ENCODE measurements around the gene ACAP3.

Gene ACAP3

DNA sequence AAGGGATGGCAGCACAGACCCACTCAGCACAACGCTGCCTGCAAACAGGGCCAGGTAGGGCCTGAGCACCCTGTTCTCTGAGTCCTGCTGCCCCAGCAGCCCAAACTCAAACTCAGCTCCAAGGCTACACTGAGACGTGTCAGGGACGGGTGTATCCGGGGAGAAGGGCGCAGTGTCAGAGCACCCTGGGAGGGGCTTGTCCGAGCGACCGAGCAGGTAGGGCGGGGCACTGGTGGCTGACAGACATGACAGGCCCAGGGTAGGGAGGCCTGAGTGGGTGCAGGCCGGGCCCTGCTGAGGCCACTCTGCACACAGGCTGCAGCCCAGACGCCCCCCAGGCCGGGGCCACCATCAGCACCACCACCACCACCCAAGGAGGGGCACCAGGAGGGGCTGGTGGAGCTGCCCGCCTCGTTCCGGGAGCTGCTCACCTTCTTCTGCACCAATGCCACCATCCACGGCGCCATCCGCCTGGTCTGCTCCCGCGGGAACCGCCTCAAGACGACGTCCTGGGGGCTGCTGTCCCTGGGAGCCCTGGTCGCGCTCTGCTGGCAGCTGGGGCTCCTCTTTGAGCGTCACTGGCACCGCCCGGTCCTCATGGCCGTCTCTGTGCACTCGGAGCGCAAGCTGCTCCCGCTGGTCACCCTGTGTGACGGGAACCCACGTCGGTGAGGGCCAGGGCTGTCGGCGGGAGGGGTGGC is 22.0 kb downstream of the ACAP3 start:
- TF ChIP-seq USF1 (IDR thresholded peaks at IDR 0.05) (no peak), TEAD4 (IDR thresholded peaks at IDR 0.05) (no peak), RAD21 (IDR thresholded peaks at IDR 0.05; ENCODE audit: low read depth) (no peak), YY1 (IDR thresholded peaks at IDR 0.05; ENCODE audit: low read depth) (no peak), NFIC (IDR thresholded peaks at IDR 0.05) (no peak), REST (IDR thresholded peaks at IDR 0.05; ENCODE audit: low read depth) (no peak), ZBTB7A (IDR thresholded peaks at IDR 0.05; ENCODE audit: low read depth) (no peak), CREB1 (IDR thresholded peaks at IDR 0.05; ENCODE audit: low read depth) (no peak), TAF1 (IDR thresholded peaks at IDR 0.05; ENCODE audit: low read depth) (no peak), EP300 (IDR thresholded peaks at IDR 0.05; ENCODE audit: borderline replicate concordance) (no peak), FOXM1 (IDR thresholded peaks at IDR 0.05; ENCODE audit: borderline replicate concordance, low read depth) (no peak)
- TF ChIP-seq, protein P1, sequence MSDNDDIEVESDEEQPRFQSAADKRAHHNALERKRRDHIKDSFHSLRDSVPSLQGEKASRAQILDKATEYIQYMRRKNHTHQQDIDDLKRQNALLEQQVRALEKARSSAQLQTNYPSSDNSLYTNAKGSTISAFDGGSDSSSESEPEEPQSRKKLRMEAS (IDR thresholded peaks at IDR 0.05): no peak

GRCh38 chr1:1285102-1285571 is 22.6 kb downstream of the ACAP3 start:
- TF ChIP-seq TCF12 (IDR thresholded peaks at IDR 0.05; ENCODE audit: low read depth) (no peak), CEBPB (IDR thresholded peaks at IDR 0.05) (no peak), CREB1 (IDR thresholded peaks at IDR 0.05; ENCODE audit: low read depth) (no peak), ZBTB7A (IDR thresholded peaks at IDR 0.05; ENCODE audit: low read depth) (no peak), EP300 (IDR thresholded peaks at IDR 0.05; ENCODE audit: borderline replicate concordance) (no peak), NFIC (IDR thresholded peaks at IDR 0.05) (no peak), TEAD4 (IDR thresholded peaks at IDR 0.05) (no peak), REST (IDR thresholded peaks at IDR 0.05; ENCODE audit: low read depth) (no peak), EGR1 (IDR thresholded peaks at IDR 0.05) (no peak), RAD21 (IDR thresholded peaks at IDR 0.05; ENCODE audit: low read depth) (no peak), FOXM1 (IDR thresholded peaks at IDR 0.05; ENCODE audit: borderline replicate concordance, low read depth) (no peak), USF1 (IDR thresholded peaks at IDR 0.05) (no peak), TAF1 (IDR thresholded peaks at IDR 0.05; ENCODE audit: low read depth) (no peak), YY1 (IDR thresholded peaks at IDR 0.05; ENCODE audit: low read depth) (no peak)
- TF ChIP-seq, protein P1 (IDR thresholded peaks at IDR 0.05): no peak

DNA sequence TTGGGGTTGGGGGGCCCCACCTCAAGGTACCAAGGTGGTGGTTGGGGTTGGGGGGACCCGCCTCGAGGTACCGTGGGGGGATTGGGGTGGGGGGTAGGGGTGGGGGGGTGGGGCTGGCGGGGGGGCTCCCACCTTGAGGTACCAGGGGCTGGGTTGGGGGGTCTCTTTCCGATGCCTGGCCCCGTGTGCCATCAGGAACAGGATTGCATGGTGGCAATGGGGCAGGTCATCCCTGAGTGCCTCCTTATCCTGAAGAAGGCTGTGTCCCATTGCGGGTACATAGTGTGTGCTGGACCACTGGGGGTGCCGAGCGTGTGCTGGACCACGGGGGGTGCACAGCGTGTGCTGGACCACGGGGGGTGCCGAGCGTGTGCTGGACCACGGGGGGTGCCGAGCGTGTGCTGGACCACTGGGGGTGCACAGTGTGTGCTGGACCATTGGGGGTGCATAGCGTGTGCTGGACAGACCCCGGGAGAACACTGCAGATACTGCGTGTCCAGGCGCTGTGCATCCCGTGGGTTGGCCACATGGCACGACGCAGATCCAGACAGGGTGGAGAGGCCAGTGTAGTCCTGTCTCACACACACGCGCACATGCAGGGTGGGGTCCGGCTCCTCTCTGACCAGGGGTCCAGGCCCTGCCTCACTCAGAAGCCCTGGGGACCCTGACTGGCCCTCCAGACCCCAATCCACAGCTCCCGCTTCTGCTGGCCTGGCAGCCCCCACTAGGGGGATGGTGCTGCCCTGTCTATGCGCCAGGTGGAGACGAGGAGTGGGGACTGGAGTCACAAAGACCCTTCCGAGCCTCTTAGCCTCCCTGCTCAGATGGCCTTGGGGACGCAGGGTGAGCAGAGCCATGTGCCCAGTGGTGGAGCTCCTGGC is 23.3 kb downstream of the ACAP3 start:
- TF ChIP-seq ZBTB7A (IDR thresholded peaks at IDR 0.05; ENCODE audit: low read depth) (0 out of 2 replicates have a peak, but pooled peaks have one; percentile 24), CEBPB (IDR thresholded peaks at IDR 0.05) (no peak)

DNA sequence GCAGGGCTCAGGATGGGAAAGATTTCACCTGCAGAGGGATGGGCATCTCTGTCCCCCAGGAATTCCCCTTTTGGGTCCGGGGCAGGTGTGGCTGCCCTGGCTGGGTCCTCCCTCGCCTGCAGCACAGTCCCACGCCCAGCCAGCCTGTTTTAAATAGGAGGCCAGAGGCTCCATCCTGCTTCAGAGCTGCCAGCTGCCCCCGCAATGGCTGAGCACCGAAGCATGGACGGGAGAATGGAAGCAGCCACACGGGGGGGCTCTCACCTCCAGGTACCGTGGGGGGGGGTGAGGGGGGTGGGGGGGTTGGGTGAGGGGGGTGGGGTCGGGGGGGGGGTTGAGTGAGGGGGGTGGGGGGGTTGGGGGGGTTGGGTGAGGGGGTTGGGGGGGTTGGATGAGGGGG is 23.9 kb downstream of the ACAP3 start:
- TF ChIP-seq YY1 (IDR thresholded peaks at IDR 0.05; ENCODE audit: low read depth) (no peak), RAD21 (IDR thresholded peaks at IDR 0.05; ENCODE audit: low read depth) (no peak), REST (IDR thresholded peaks at IDR 0.05; ENCODE audit: low read depth) (no peak), TEAD4 (IDR thresholded peaks at IDR 0.05) (no peak), ZBTB7A (IDR thresholded peaks at IDR 0.05; ENCODE audit: low read depth) (no peak), EGR1 (IDR thresholded peaks at IDR 0.05) (peak; percentile 85), TCF12 (IDR thresholded peaks at IDR 0.05; ENCODE audit: low read depth) (no peak), EP300 (IDR thresholded peaks at IDR 0.05; ENCODE audit: borderline replicate concordance) (no peak)
- TF ChIP-seq, protein P1 (IDR thresholded peaks at IDR 0.05): no peak

All from Ishikawa (cell line).